SKM-1 treated with dmso at 0.1 percent for 144 hours (cell line): ENCODE measurements around the gene AFF4.
A peak's percentile ranks its signal among the peaks of the same experiment; 100 is the strongest.
"Not testable (repeated sequence)": the region's sequence is repeated elsewhere in the genome, so short reads cannot be mapped to it uniquely, and the experiment has no call there.

Experiments used
- DNase-seq: peaks from one replicate; lab custom pipeline; 2025; ENCODE audit not compliant: unreplicated experiment; lab: John Stamatoyannopoulos, UW

Gene AFF4

GRCh38 chr5:132961123-132961815, 2.2 kb downstream of the AFF4 start:
- not testable (repeated sequence) for DNase-seq

- DNase-seq, result not testable (repeated sequence)
Observed at GRCh38 chr5:132956166-132956799, 7.2 kb downstream of the AFF4 start.

- no peak for DNase-seq
Observed at GRCh38 chr5:132953710-132954109, 9.7 kb downstream of the AFF4 start.

GRCh38 chr5:132952829-132953228, 10.6 kb downstream of the AFF4 start:
- DNase-seq, result no peak

- no peak for DNase-seq
Observed at GRCh38 chr5:132951897-132952296, 11.5 kb downstream of the AFF4 start.

- DNase-seq, result no peak
Observed at GRCh38 chr5:132949136-132949535, 14.3 kb downstream of the AFF4 start.

- DNase-seq, result no peak
Observed at GRCh38 chr5:132947671-132948070, 15.8 kb downstream of the AFF4 start.

- DNase-seq, result not testable (repeated sequence)
Observed at GRCh38 chr5:132945315-132945714, 18.1 kb downstream of the AFF4 start.

- DNase-seq, result no peak
Observed at GRCh38 chr5:132943362-132944022, 19.9 kb downstream of the AFF4 start.

- DNase-seq, result no peak
Observed at GRCh38 chr5:132941331-132941730, 22.1 kb downstream of the AFF4 start.

GRCh38 chr5:132928062-132928407, 35.4 kb downstream of the AFF4 start:
- no peak for DNase-seq

- DNase-seq, result no peak
Observed at GRCh38 chr5:132927355-132928061, 35.9 kb downstream of the AFF4 start.

GRCh38 chr5:132926437-132926836, 37.0 kb downstream of the AFF4 start:
- no peak for DNase-seq

- no peak for DNase-seq
Observed at GRCh38 chr5:132916086-132916485, 47.3 kb downstream of the AFF4 start.

GRCh38 chr5:132915681-132916080, 47.8 kb downstream of the AFF4 start:
- no peak for DNase-seq

- DNase-seq, result no peak
Observed at GRCh38 chr5:132909702-132910101, 53.7 kb downstream of the AFF4 start.

- no peak for DNase-seq
Observed at GRCh38 chr5:132907161-132907560, 56.3 kb downstream of the AFF4 start.

- DNase-seq, result peak; percentile 2
Observed at GRCh38 chr5:132905938-132906337, 57.5 kb downstream of the AFF4 start.

GRCh38 chr5:132901730-132902129, 61.7 kb downstream of the AFF4 start:
- DNase-seq, result no peak

- DNase-seq, result no peak
Observed at GRCh38 chr5:132901036-132901435, 62.4 kb downstream of the AFF4 start.

GRCh38 chr5:132898094-132898493, 65.3 kb downstream of the AFF4 start:
- DNase-seq, result no peak

GRCh38 chr5:132896685-132897084, 66.7 kb downstream of the AFF4 start:
- no peak for DNase-seq
